Measurements from ENCODE around the gene PRDM1.

The PRDM1 gene

GRCh38 chr6:106116125-106116832, 30.1 kb downstream of the PRDM1 start:
- no peak for DNase-seq (ENCODE audit: low read depth in 2 of 2)

- DNase-seq (ENCODE audit: low read depth in 2 of 2) = no peak
These were observed 31.4 kb downstream of the PRDM1 start for GRCh38 chr6:106117579-106117978.

GRCh38 chr6:106118835-106119431, 32.8 kb downstream of the PRDM1 start:
- no peak for DNase-seq (ENCODE audit: low read depth in 2 of 2)

GRCh38 chr6:106119546-106119945, 33.4 kb downstream of the PRDM1 start:
- no peak for DNase-seq (ENCODE audit: low read depth in 2 of 2)

- DNase-seq (ENCODE audit: low read depth in 2 of 2) = no peak
These were observed 33.9 kb downstream of the PRDM1 start for GRCh38 chr6:106120006-106120405.

- no peak for DNase-seq (ENCODE audit: low read depth in 2 of 2)
These were observed 34.3 kb downstream of the PRDM1 start for GRCh38 chr6:106120406-106120805.

- DNase-seq (ENCODE audit: low read depth in 2 of 2) = no peak
These were observed 36.3 kb downstream of the PRDM1 start for GRCh38 chr6:106122306-106122918.

- no peak for DNase-seq (ENCODE audit: low read depth in 2 of 2)
These were observed 37.0 kb downstream of the PRDM1 start for GRCh38 chr6:106122938-106123656.

GRCh38 chr6:106124015-106124414, 37.9 kb downstream of the PRDM1 start:
- no peak for DNase-seq (ENCODE audit: low read depth in 2 of 2)

- DNase-seq (ENCODE audit: low read depth in 2 of 2) = no peak
These were observed 38.6 kb downstream of the PRDM1 start for GRCh38 chr6:106124437-106125430.

GRCh38 chr6:106125925-106126435, 39.8 kb downstream of the PRDM1 start:
- no peak for DNase-seq (ENCODE audit: low read depth in 2 of 2)

GRCh38 chr6:106126482-106126881, 40.3 kb downstream of the PRDM1 start:
- DNase-seq (ENCODE audit: low read depth in 2 of 2) = no peak

GRCh38 chr6:106128981-106129781, 43.0 kb downstream of the PRDM1 start:
- peak; percentile 68 to 70 for DNase-seq (ENCODE audit: low read depth in 2 of 2)

GRCh38 chr6:106132153-106132698, 46.1 kb downstream of the PRDM1 start:
- no peak for DNase-seq (ENCODE audit: low read depth in 2 of 2)

- DNase-seq (ENCODE audit: low read depth in 2 of 2) = no peak
These were observed 46.9 kb downstream of the PRDM1 start for GRCh38 chr6:106133040-106133439.

- no peak for DNase-seq (ENCODE audit: low read depth in 2 of 2)
These were observed 48.1 kb downstream of the PRDM1 start for GRCh38 chr6:106134087-106134770.

GRCh38 chr6:106134906-106135634, 48.9 kb downstream of the PRDM1 start:
- DNase-seq (ENCODE audit: low read depth in 2 of 2) = no peak

GRCh38 chr6:106135911-106136571, 49.9 kb downstream of the PRDM1 start:
- no peak for DNase-seq (ENCODE audit: low read depth in 2 of 2)
